ENCODE data around the gene CARHSP1. TPM values are rescaled to one million over a fixed set of nuclear protein-coding genes. Genes with fewer than 3 reads are reported as not detected.

Gene CARHSP1
- total and polyA plus RNA-seq, 2 donors, result 86.7 to 100 TPM

GRCh38 chr16:8854298-8854948, 14.4 kb downstream of the CARHSP1 start:
- Histone ChIP-seq H3K27ac (ENCODE audit: low read depth in 1 of 2, low read length in 1 of 2) (no peak overlapping the region), H3K9me3 (ENCODE audit: control insufficient read depth in 2 of 2, insufficient read depth in 1 of 2, low read length in 1 of 2) (no peaks in the 10 kb centered on the region), H3K4me3 (ENCODE audit: low read length in 2 of 2) (no peak overlapping the region), H3K36me3 (ENCODE audit: control insufficient read depth in 2 of 2, insufficient read depth in 2 of 2, low read length in 1 of 2) (peaks cover 60 to 78% of the 10 kb centered on the region in 2 donors), H3K4me1 (ENCODE audit: control insufficient read depth in 2 of 2, insufficient read depth in 2 of 2, low read length in 2 of 2) (no peaks in the 10 kb centered on the region), H3K27me3 (ENCODE audit: control insufficient read depth in 2 of 2, insufficient read depth in 1 of 2, low read length in 1 of 2) (no peaks in the 10 kb centered on the region)
- 99% methylated on average over 9 of the region's 9 CpGs for WGBS
- no peak for DNase-seq (ENCODE audit: low read depth in 6 of 9, low spot score in 9 of 9)

DNA sequence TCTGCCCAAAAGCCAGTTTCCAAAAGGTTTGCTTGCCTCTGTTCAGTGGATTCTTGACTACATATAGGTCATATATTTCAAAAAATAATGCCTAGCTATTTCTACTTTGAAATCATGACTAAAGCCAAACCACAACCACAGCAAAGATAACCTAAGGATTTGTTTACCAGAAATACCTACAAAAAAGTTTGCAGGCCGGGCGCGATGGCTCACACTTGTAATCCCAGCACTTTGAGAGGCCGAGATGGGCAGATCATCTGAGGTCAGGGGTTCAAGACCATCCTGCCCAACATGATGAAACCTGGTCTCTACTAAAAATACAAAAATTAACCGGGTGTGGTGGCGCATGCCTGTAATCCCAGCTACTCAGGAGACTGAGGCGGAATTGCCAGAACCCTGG, 15.2 kb downstream of the CARHSP1 start:
- no peak overlapping the region for H3K4me3 ChIP-seq (ENCODE audit: low read length in 2 of 2)
- no peaks in the 10 kb centered on the region for H3K9me3 ChIP-seq (ENCODE audit: control insufficient read depth in 2 of 2, insufficient read depth in 1 of 2, low read length in 1 of 2)
- H3K27ac ChIP-seq (ENCODE audit: low read depth in 1 of 2, low read length in 1 of 2), result no peak overlapping the region
- H3K36me3 ChIP-seq (ENCODE audit: control insufficient read depth in 2 of 2, insufficient read depth in 2 of 2, low read length in 1 of 2), result peaks cover 60 to 78% of the 10 kb centered on the region in 2 donors
- no peak for DNase-seq (ENCODE audit: low read depth in 6 of 9, low spot score in 9 of 9)
- 91% methylated on average over 7 of the region's 7 CpGs for WGBS
- no peaks in the 10 kb centered on the region for H3K27me3 ChIP-seq (ENCODE audit: control insufficient read depth in 2 of 2, insufficient read depth in 1 of 2, low read length in 1 of 2)
- no peaks in the 10 kb centered on the region for H3K4me1 ChIP-seq (ENCODE audit: control insufficient read depth in 2 of 2, insufficient read depth in 2 of 2, low read length in 2 of 2)

- no peaks in the 10 kb centered on the region for H3K9me3 ChIP-seq (ENCODE audit: control insufficient read depth in 2 of 2, insufficient read depth in 1 of 2, low read length in 1 of 2)
- H3K4me3 ChIP-seq (ENCODE audit: low read length in 2 of 2), result no peak overlapping the region
- no peak for DNase-seq (ENCODE audit: low read depth in 6 of 9, low spot score in 9 of 9)
- WGBS, result 98% methylated on average over 7 of the region's 7 CpGs
- H3K27me3 ChIP-seq (ENCODE audit: control insufficient read depth in 2 of 2, insufficient read depth in 1 of 2, low read length in 1 of 2), result no peaks in the 10 kb centered on the region
- peaks cover 59 to 78% of the 10 kb centered on the region in 2 donors for H3K36me3 ChIP-seq (ENCODE audit: control insufficient read depth in 2 of 2, insufficient read depth in 2 of 2, low read length in 1 of 2)
- no peaks in the 10 kb centered on the region for H3K4me1 ChIP-seq (ENCODE audit: control insufficient read depth in 2 of 2, insufficient read depth in 2 of 2, low read length in 2 of 2)
- no peak overlapping the region for H3K27ac ChIP-seq (ENCODE audit: low read depth in 1 of 2, low read length in 1 of 2)
These were observed 15.7 kb downstream of the CARHSP1 start for GRCh38 chr16:8853150-8853549.

GRCh38 chr16:8852534-8852933, 16.3 kb downstream of the CARHSP1 start:
- Histone ChIP-seq H3K4me3 (ENCODE audit: low read length in 2 of 2) (no peak overlapping the region), H3K9me3 (ENCODE audit: control insufficient read depth in 2 of 2, insufficient read depth in 1 of 2, low read length in 1 of 2) (no peaks in the 10 kb centered on the region), H3K36me3 (ENCODE audit: control insufficient read depth in 2 of 2, insufficient read depth in 2 of 2, low read length in 1 of 2) (peaks cover 58 to 81% of the 10 kb centered on the region in 2 donors), H3K27ac (ENCODE audit: low read depth in 1 of 2, low read length in 1 of 2) (no peak overlapping the region), H3K27me3 (ENCODE audit: control insufficient read depth in 2 of 2, insufficient read depth in 1 of 2, low read length in 1 of 2) (no peaks in the 10 kb centered on the region), H3K4me1 (ENCODE audit: control insufficient read depth in 2 of 2, insufficient read depth in 2 of 2, low read length in 2 of 2) (no peaks in the 10 kb centered on the region)
- no peak for DNase-seq (ENCODE audit: low read depth in 6 of 9, low spot score in 9 of 9)
- WGBS, result 84% methylated on average over 8 of the region's 8 CpGs

DNA sequence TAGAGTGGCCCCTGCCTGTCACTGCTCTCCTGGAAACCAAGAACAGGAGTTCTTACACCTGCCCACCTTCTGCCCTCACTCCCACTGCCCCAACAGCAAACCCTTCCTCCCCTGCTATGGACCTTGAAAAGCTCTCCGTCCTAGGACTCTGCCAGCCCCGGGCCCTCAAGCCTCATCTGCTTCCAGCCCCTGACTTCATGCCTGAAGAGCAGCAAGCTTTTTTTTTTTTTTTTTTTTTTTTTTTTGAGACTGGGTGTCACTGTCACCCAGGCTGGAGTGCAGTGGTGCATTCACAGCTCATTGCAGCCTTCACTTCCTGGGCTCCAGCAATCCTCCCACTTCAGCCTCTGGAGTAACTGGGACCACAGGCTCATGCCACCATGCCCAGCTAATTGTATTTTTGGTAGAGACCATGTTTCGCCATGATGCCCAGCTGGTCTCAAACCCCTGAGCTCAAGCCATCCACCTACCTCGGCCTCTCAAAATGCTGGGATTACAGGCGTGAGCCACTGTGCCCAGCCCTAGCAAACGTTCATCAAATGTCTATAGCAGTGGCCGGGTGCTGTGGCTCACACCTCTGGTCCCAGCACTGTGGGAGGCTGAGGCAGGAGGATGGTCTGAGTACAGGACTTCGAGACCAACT, 16.9 kb downstream of the CARHSP1 start:
- Histone ChIP-seq H3K27ac (ENCODE audit: low read depth in 1 of 2, low read length in 1 of 2) (no peak overlapping the region), H3K27me3 (ENCODE audit: control insufficient read depth in 2 of 2, insufficient read depth in 1 of 2, low read length in 1 of 2) (no peaks in the 10 kb centered on the region), H3K4me3 (ENCODE audit: low read length in 2 of 2) (no peak overlapping the region), H3K36me3 (ENCODE audit: control insufficient read depth in 2 of 2, insufficient read depth in 2 of 2, low read length in 1 of 2) (peaks cover 57 to 80% of the 10 kb centered on the region in 2 donors), H3K9me3 (ENCODE audit: control insufficient read depth in 2 of 2, insufficient read depth in 1 of 2, low read length in 1 of 2) (no peaks in the 10 kb centered on the region), H3K4me1 (ENCODE audit: control insufficient read depth in 2 of 2, insufficient read depth in 2 of 2, low read length in 2 of 2) (no peaks in the 10 kb centered on the region)
- no peak for DNase-seq (ENCODE audit: low read depth in 6 of 9, low spot score in 9 of 9)
- WGBS, result 98% methylated on average over 8 of the region's 8 CpGs

- 32% methylated on average over 11 of the region's 11 CpGs for WGBS
- H3K9me3 ChIP-seq (ENCODE audit: control insufficient read depth in 2 of 2, insufficient read depth in 1 of 2, low read length in 1 of 2), result no peaks in the 10 kb centered on the region
- H3K27ac ChIP-seq (ENCODE audit: low read depth in 1 of 2, low read length in 1 of 2), result peak overlapping the region in 1 of 2 donors; percentile 12
- H3K36me3 ChIP-seq (ENCODE audit: control insufficient read depth in 2 of 2, insufficient read depth in 2 of 2, low read length in 1 of 2), result peaks cover 42 to 65% of the 10 kb centered on the region in 2 donors
- H3K4me1 ChIP-seq (ENCODE audit: control insufficient read depth in 2 of 2, insufficient read depth in 2 of 2, low read length in 2 of 2), result no peaks in the 10 kb centered on the region
- H3K27me3 ChIP-seq (ENCODE audit: control insufficient read depth in 2 of 2, insufficient read depth in 1 of 2, low read length in 1 of 2), result no peaks in the 10 kb centered on the region
- no peak for DNase-seq (ENCODE audit: low read depth in 6 of 9, low spot score in 9 of 9)
- no peak overlapping the region for H3K4me3 ChIP-seq (ENCODE audit: low read length in 2 of 2)
These were observed 18.4 kb downstream of the CARHSP1 start for GRCh38 chr16:8850279-8850885.

DNA sequence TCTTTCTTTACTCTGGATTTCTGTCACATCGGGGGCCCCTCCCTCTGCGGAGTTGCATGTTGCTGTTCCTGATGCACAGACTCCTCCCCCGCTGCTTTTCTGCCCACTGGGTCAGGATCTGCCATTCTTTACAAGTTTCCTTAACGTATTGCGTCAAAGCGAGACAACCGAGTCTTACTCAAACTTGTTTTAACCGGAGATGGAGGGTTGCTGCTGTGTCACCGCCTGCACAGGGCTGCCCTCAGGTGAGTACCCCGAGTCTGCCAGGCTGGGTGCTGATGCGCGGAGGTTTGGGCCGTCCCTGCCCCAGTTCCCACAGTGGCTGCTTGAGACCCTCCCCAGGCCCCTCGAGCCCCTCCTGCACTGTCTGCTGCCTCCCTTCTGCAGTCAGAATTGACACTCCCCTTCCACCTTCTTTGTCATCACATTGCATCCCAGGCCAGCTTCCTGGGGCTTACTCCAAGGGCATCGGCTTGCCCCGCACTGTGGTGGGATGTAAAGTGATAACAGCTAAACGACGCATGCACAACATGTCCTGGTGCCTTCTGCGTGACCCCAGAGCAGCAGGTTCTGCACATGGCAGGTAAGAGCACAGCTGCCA, 19.3 kb downstream of the CARHSP1 start:
- H3K9me3 ChIP-seq (ENCODE audit: control insufficient read depth in 2 of 2, insufficient read depth in 1 of 2, low read length in 1 of 2), result no peaks in the 10 kb centered on the region
- no peak overlapping the region for H3K27ac ChIP-seq (ENCODE audit: low read depth in 1 of 2, low read length in 1 of 2)
- H3K4me1 ChIP-seq (ENCODE audit: control insufficient read depth in 2 of 2, insufficient read depth in 2 of 2, low read length in 2 of 2), result no peaks in the 10 kb centered on the region
- peaks cover 33 to 56% of the 10 kb centered on the region in 2 donors for H3K36me3 ChIP-seq (ENCODE audit: control insufficient read depth in 2 of 2, insufficient read depth in 2 of 2, low read length in 1 of 2)
- DNase-seq (ENCODE audit: low read depth in 6 of 9, low spot score in 9 of 9), result no peak
- 92% methylated on average over 19 of the region's 19 CpGs for whole genome bisulfite sequencing
- no peak overlapping the region for H3K4me3 ChIP-seq (ENCODE audit: low read length in 2 of 2)
- no peaks in the 10 kb centered on the region for H3K27me3 ChIP-seq (ENCODE audit: control insufficient read depth in 2 of 2, insufficient read depth in 1 of 2, low read length in 1 of 2)

- H3K36me3 ChIP-seq (ENCODE audit: control insufficient read depth in 2 of 2, insufficient read depth in 2 of 2, low read length in 1 of 2), result peaks cover 29 to 51% of the 10 kb centered on the region in 2 donors
- H3K27me3 ChIP-seq (ENCODE audit: control insufficient read depth in 2 of 2, insufficient read depth in 1 of 2, low read length in 1 of 2), result no peaks in the 10 kb centered on the region
- no peaks in the 10 kb centered on the region for H3K4me1 ChIP-seq (ENCODE audit: control insufficient read depth in 2 of 2, insufficient read depth in 2 of 2, low read length in 2 of 2)
- no peak for DNase-seq (ENCODE audit: low read depth in 6 of 9, low spot score in 9 of 9)
- H3K4me3 ChIP-seq (ENCODE audit: low read length in 2 of 2), result no peak overlapping the region
- no peak overlapping the region for H3K27ac ChIP-seq (ENCODE audit: low read depth in 1 of 2, low read length in 1 of 2)
- H3K9me3 ChIP-seq (ENCODE audit: control insufficient read depth in 2 of 2, insufficient read depth in 1 of 2, low read length in 1 of 2), result no peaks in the 10 kb centered on the region
- 97% methylated on average over 8 of the region's 8 CpGs for WGBS
These were observed 19.8 kb downstream of the CARHSP1 start for GRCh38 chr16:8848939-8849391.
